Measurements from ENCODE around the gene GRXCR2.

GRXCR2 gene

DNA sequence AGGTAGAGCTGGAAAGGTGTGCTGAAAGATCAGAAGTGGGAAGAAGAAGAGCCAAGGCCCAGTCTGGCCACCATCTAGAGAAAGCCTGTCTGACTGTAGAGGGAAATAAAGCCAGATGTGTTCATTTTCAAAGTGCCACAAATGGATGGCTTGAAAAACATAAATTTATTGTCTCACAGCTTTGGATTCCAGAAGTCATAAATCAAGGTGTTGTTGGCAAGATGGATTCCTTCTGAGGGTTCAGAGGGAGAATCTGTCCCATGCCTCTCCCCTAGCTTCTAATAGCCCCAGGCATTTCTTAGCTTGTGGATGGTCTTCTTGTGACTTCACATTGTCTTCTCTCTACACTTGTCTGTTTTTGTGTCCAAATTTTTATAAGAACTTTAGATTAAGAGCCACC, 31.5 kb downstream of the GRXCR2 start:
- no peak for ATAC-seq
- TF ChIP-seq ZFP30 (CRISPR knock-in tag; IDR thresholded peaks at IDR 0.05) (no peak), GLIS3 (CRISPR knock-in tag; IDR thresholded peaks at IDR 0.05) (no peak), ZNF8 (CRISPR knock-in tag; IDR thresholded peaks at IDR 0.05) (no peak), TCF4 (CRISPR knock-in tag; IDR thresholded peaks at IDR 0.05; ENCODE audit: borderline replicate concordance) (no peak), TOX (CRISPR knock-in tag; IDR thresholded peaks at IDR 0.05; ENCODE audit: borderline replicate concordance) (no peak), RARB (CRISPR knock-in tag; IDR thresholded peaks at IDR 0.05) (no peak), ZNF565 (CRISPR knock-in tag; conservative IDR thresholded peaks at IDR 0.05; ENCODE audit: low read depth) (no peak), CSDC2 (CRISPR knock-in tag; IDR thresholded peaks at IDR 0.05) (no peak), OSR1 (CRISPR knock-in tag; IDR thresholded peaks at IDR 0.05) (no peak), BACH2 (CRISPR knock-in tag; IDR thresholded peaks at IDR 0.05; ENCODE audit: borderline replicate concordance) (no peak), ESRRG (CRISPR knock-in tag; IDR thresholded peaks at IDR 0.05) (no peak), ZNF70 (CRISPR knock-in tag; IDR thresholded peaks at IDR 0.05) (no peak)
- TF ChIP-seq, protein P1, sequence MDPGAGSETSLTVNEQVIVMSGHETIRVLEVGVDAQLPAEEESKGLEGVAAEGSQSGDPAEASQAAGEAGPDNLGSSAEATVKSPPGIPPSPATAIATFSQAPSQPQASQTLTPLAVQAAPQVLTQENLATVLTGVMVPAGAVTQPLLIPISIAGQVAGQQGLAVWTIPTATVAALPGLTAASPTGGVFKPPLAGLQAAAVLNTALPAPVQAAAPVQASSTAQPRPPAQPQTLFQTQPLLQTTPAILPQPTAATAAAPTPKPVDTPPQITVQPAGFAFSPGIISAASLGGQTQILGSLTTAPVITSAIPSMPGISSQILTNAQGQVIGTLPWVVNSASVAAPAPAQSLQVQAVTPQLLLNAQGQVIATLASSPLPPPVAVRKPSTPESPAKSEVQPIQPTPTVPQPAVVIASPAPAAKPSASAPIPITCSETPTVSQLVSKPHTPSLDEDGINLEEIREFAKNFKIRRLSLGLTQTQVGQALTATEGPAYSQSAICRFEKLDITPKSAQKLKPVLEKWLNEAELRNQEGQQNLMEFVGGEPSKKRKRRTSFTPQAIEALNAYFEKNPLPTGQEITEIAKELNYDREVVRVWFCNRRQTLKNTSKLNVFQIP (CRISPR knock-in tag; IDR thresholded peaks at IDR 0.05; ENCODE audit: borderline replicate concordance, low read depth): no peak
- TF ChIP-seq, protein P2, sequence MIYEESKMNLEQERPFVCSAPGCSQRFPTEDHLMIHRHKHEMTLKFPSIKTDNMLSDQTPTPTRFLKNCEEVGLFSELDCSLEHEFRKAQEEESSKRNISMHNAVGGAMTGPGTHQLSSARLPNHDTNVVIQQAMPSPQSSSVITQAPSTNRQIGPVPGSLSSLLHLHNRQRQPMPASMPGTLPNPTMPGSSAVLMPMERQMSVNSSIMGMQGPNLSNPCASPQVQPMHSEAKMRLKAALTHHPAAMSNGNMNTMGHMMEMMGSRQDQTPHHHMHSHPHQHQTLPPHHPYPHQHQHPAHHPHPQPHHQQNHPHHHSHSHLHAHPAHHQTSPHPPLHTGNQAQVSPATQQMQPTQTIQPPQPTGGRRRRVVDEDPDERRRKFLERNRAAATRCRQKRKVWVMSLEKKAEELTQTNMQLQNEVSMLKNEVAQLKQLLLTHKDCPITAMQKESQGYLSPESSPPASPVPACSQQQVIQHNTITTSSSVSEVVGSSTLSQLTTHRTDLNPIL (CRISPR knock-in tag; IDR thresholded peaks at IDR 0.05; ENCODE audit: low read depth): no peak

DNA sequence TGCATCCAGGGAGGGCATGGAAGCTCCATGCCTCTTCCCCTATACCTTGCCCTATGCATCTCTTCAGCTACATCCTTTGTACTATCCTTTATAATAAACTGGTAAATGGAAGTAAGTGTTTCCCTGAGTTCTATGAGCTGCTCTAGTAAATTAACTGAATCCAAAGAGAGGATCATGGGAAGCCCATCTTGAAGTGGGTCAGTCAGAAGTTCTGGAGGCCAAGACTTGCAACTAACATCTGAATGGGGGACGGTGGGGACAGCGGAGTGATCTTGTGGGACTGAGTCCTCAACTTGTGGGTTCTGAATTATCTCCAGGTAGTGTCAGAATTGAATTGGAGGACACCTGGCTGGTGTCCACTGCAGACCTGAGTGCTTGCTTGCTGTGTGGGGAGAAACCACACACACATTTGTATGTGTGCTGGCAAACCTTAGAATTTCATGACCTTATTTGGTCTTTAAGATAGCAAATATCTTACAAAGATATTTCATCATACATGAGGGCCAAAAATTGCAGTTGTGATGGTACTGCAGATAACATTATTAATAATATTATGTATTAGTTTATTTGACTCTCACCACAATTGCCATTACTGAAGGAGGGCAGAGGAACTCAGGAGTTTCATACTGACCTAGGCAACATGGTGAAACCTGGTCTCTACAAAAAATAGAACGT, 32.2 kb downstream of the GRXCR2 start:
- ATAC-seq: no peak
- TF ChIP-seq TCF4 (CRISPR knock-in tag; IDR thresholded peaks at IDR 0.05; ENCODE audit: borderline replicate concordance): no peak
- TF ChIP-seq ISL1 (CRISPR knock-in tag; IDR thresholded peaks at IDR 0.05): no peak
- TF ChIP-seq, protein P3, sequence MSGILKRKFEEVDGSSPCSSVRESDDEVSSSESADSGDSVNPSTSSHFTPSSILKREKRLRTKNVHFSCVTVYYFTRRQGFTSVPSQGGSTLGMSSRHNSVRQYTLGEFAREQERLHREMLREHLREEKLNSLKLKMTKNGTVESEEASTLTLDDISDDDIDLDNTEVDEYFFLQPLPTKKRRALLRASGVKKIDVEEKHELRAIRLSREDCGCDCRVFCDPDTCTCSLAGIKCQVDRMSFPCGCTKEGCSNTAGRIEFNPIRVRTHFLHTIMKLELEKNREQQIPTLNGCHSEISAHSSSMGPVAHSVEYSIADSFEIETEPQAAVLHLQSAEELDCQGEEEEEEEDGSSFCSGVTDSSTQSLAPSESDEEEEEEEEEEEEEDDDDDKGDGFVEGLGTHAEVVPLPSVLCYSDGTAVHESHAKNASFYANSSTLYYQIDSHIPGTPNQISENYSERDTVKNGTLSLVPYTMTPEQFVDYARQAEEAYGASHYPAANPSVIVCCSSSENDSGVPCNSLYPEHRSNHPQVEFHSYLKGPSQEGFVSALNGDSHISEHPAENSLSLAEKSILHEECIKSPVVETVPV (CRISPR knock-in tag; IDR thresholded peaks at IDR 0.05): no peak
- no peak for TF ChIP-seq ESRRG (CRISPR knock-in tag; IDR thresholded peaks at IDR 0.05)
- TF ChIP-seq, protein P4, sequence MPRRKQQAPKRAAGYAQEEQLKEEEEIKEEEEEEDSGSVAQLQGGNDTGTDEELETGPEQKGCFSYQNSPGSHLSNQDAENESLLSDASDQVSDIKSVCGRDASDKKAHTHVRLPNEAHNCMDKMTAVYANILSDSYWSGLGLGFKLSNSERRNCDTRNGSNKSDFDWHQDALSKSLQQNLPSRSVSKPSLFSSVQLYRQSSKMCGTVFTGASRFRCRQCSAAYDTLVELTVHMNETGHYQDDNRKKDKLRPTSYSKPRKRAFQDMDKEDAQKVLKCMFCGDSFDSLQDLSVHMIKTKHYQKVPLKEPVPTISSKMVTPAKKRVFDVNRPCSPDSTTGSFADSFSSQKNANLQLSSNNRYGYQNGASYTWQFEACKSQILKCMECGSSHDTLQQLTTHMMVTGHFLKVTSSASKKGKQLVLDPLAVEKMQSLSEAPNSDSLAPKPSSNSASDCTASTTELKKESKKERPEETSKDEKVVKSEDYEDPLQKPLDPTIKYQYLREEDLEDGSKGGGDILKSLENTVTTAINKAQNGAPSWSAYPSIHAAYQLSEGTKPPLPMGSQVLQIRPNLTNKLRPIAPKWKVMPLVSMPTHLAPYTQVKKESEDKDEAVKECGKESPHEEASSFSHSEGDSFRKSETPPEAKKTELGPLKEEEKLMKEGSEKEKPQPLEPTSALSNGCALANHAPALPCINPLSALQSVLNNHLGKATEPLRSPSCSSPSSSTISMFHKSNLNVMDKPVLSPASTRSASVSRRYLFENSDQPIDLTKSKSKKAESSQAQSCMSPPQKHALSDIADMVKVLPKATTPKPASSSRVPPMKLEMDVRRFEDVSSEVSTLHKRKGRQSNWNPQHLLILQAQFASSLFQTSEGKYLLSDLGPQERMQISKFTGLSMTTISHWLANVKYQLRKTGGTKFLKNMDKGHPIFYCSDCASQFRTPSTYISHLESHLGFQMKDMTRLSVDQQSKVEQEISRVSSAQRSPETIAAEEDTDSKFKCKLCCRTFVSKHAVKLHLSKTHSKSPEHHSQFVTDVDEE (CRISPR knock-in tag; IDR thresholded peaks at IDR 0.05): no peak
- TF ChIP-seq ZNF565 (CRISPR knock-in tag; conservative IDR thresholded peaks at IDR 0.05; ENCODE audit: low read depth): no peak
- TF ChIP-seq, protein P2 (CRISPR knock-in tag; IDR thresholded peaks at IDR 0.05; ENCODE audit: low read depth): no peak
- TF ChIP-seq, protein P5, sequence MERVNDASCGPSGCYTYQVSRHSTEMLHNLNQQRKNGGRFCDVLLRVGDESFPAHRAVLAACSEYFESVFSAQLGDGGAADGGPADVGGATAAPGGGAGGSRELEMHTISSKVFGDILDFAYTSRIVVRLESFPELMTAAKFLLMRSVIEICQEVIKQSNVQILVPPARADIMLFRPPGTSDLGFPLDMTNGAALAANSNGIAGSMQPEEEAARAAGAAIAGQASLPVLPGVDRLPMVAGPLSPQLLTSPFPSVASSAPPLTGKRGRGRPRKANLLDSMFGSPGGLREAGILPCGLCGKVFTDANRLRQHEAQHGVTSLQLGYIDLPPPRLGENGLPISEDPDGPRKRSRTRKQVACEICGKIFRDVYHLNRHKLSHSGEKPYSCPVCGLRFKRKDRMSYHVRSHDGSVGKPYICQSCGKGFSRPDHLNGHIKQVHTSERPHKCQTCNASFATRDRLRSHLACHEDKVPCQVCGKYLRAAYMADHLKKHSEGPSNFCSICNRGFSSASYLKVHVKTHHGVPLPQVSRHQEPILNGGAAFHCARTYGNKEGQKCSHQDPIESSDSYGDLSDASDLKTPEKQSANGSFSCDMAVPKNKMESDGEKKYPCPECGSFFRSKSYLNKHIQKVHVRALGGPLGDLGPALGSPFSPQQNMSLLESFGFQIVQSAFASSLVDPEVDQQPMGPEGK (CRISPR knock-in tag; IDR thresholded peaks at IDR 0.05; ENCODE audit: borderline replicate concordance): no peak
- TF ChIP-seq OSR1 (CRISPR knock-in tag; IDR thresholded peaks at IDR 0.05): no peak
- no peak for TF ChIP-seq ZNF70 (CRISPR knock-in tag; IDR thresholded peaks at IDR 0.05)
- TF ChIP-seq CSDC2 (CRISPR knock-in tag; IDR thresholded peaks at IDR 0.05): no peak
- no peak for TF ChIP-seq ZFP30 (CRISPR knock-in tag; IDR thresholded peaks at IDR 0.05)
- no peak for TF ChIP-seq RARB (CRISPR knock-in tag; IDR thresholded peaks at IDR 0.05)
- no peak for TF ChIP-seq ZNF8 (CRISPR knock-in tag; IDR thresholded peaks at IDR 0.05)
- no peak for TF ChIP-seq ZFP3 (CRISPR knock-in tag; IDR thresholded peaks at IDR 0.05)
- no peak for TF ChIP-seq TOX (CRISPR knock-in tag; IDR thresholded peaks at IDR 0.05; ENCODE audit: borderline replicate concordance)

Data from SK-N-SH treated with all-trans-retinoic acid at 6 μM for 48 hours (cell line).